PC-3 (cell line): ENCODE measurements around the gene UNC13D. TPM values are rescaled to one million over a fixed set of nuclear protein-coding genes. Genes with fewer than 3 reads are reported as not detected.

Experiments
- ATAC-seq: fragments of 200-7000 bp; cut with Tn5 transposase; 2 replicates; pipeline ENCODE4 v1.9.1; 2020; ENCODE audit warnings: mild to moderate bottlenecking, moderate library complexity
- BruUV-seq: library from RNA; stranded (reverse); fragments of 400-500 nt; replicated peaks from 2 replicates; lab custom pipeline; 2021; lab: Mats Ljungman, UMichigan
- CTCF ChIA-PET: fragments of 300-600 bp; sonication (Branson Sonifier 250); formaldehyde crosslinking; loops from one replicate; lab custom pipeline; 2022; ENCODE audit warnings: antibody characterized with exemption; lab: Charles Lee
- POLR2A ChIA-PET: fragments of 300-600 bp; sonication (Branson Sonifier 250); formaldehyde crosslinking; loops from one replicate; lab custom pipeline; 2022; ENCODE audit warnings: antibody characterized with exemption; ENCODE audit not compliant: unreplicated experiment; lab: Charles Lee
- DNase-seq: peaks from one replicate; pipeline ENCODE4 v3.0.0-alpha.2; 2015
- H2AFZ ChIP-seq: fragments of 300-600 bp; sonication (generic); 2 replicates; pipeline ENCODE4 v1.6.0; 2016; ENCODE audit warnings: antibody characterized with exemption, low read length
- H3F3A ChIP-seq: fragments of 300-600 bp; sonication (generic); one replicate; pipeline ENCODE4 v1.6.0; 2017; ENCODE audit warnings: antibody characterized with exemption, low read length, control low read depth, mild to moderate bottlenecking; ENCODE audit not compliant: unreplicated experiment
- H3K27ac ChIP-seq: fragments of 300-600 bp; sonication (generic); 2 replicates; pipeline ENCODE4 v1.5.1; 2016; ENCODE audit warnings: mild to moderate bottlenecking, low read length
- H3K27me3 ChIP-seq: fragments of 300-600 bp; sonication (generic); 2 replicates; pipeline ENCODE4 v1.6.1; 2016; ENCODE audit warnings: low read length, mixed read lengths
- H3K36me3 ChIP-seq: fragments of 300-600 bp; sonication (generic); 2 replicates; pipeline ENCODE4 v1.6.1; 2016; ENCODE audit warnings: low read depth, mixed run types, low read length, mixed read lengths
- H3K4me1 ChIP-seq: fragments of 300-600 bp; sonication (generic); 2 replicates; pipeline ENCODE4 v1.5.1; 2016; ENCODE audit warnings: low read length; ENCODE audit not compliant: insufficient read depth
- H3K4me2 ChIP-seq: fragments of 300-600 bp; sonication (generic); 2 replicates; pipeline ENCODE4 v1.6.0; 2016; ENCODE audit warnings: low read length
- H3K4me3 ChIP-seq: fragments of 300-600 bp; sonication (generic); 2 replicates; pipeline ENCODE4 v1.5.1; 2016; ENCODE audit warnings: mild to moderate bottlenecking, low read length, mixed read lengths
- H3K79me2 ChIP-seq: fragments of 300-600 bp; sonication (generic); 2 replicates; pipeline ENCODE4 v1.6.1; 2017; ENCODE audit warnings: low read length, mixed read lengths
- H3K9ac ChIP-seq: fragments of 300-600 bp; sonication (generic); 2 replicates; pipeline ENCODE4 v1.6.0; 2016; ENCODE audit warnings: mild to moderate bottlenecking, low read length
- H3K9me2 ChIP-seq: fragments of 300-600 bp; sonication (generic); replicated peaks from 2 replicates; pipeline ENCODE4 v1.6.1; 2016; ENCODE audit warnings: mixed run types, low read length, mixed read lengths
- H3K9me3 ChIP-seq: fragments of 300-600 bp; sonication (generic); 2 replicates; pipeline ENCODE4 v1.6.1; 2016; ENCODE audit warnings: low read length, mixed read lengths
- H4K20me1 ChIP-seq: fragments of 300-600 bp; sonication (generic); 2 replicates; pipeline ENCODE4 v1.6.1; 2016; ENCODE audit warnings: low read length, mixed read lengths
- EZH2 ChIP-seq: fragments of 300-600 bp; sonication (generic); IDR thresholded peaks from one replicate; pipeline ENCODE4 v1.6.1; 2017; ENCODE audit warnings: antibody characterized with exemption, mild to moderate bottlenecking, low read length; ENCODE audit not compliant: unreplicated experiment
- EZH2phosphoT487 ChIP-seq: fragments of 300-600 bp; sonication (generic); IDR thresholded peaks from 2 replicates; pipeline ENCODE4 v1.6.1; 2018; ENCODE audit warnings: mild to moderate bottlenecking, antibody characterized with exemption, low read length, borderline replicate concordance
- intact Hi-C: fragments of 100-400 bp; cut with micrococcal nuclease; formaldehyde crosslinking; loops from 2 replicates; pipeline ENCODE4 v1.9.0; 2023
- total RNA-seq: library from RNA; depleted of rRNA; stranded (reverse); fragments of >200 nt; gene quantifications from 2 replicates; pipeline ENCODE4 v1.2.3, GENCODE V29; 2014
- TF ChIP-seq, protein P1 (sequence below): fragments of 300-600 bp; sonication (generic); conservative IDR thresholded peaks from 2 replicates; pipeline ENCODE4 v1.5.1; 2017; ENCODE audit warnings: antibody characterized with exemption, low read depth, mild to moderate bottlenecking, low read length

UNC13D gene
- total RNA-seq, 1 experiment from 2014 or later = 43.9 TPM

GRCh38 chr17:75820094-75821080, 23.8 kb downstream of the UNC13D start:
- H3F3A ChIP-seq = no peaks in the 10 kb centered on the region
- H3K4me2 ChIP-seq = no peak overlapping the region
- no peaks in the 10 kb centered on the region for H3K27me3 ChIP-seq
- no peak overlapping the region for H3K27ac ChIP-seq
- no peaks in the 10 kb centered on the region for H3K79me2 ChIP-seq
- TF ChIP-seq EZH2 = no peak
- no peak for TF ChIP-seq EZH2phosphoT487
- TF ChIP-seq, protein P1, sequence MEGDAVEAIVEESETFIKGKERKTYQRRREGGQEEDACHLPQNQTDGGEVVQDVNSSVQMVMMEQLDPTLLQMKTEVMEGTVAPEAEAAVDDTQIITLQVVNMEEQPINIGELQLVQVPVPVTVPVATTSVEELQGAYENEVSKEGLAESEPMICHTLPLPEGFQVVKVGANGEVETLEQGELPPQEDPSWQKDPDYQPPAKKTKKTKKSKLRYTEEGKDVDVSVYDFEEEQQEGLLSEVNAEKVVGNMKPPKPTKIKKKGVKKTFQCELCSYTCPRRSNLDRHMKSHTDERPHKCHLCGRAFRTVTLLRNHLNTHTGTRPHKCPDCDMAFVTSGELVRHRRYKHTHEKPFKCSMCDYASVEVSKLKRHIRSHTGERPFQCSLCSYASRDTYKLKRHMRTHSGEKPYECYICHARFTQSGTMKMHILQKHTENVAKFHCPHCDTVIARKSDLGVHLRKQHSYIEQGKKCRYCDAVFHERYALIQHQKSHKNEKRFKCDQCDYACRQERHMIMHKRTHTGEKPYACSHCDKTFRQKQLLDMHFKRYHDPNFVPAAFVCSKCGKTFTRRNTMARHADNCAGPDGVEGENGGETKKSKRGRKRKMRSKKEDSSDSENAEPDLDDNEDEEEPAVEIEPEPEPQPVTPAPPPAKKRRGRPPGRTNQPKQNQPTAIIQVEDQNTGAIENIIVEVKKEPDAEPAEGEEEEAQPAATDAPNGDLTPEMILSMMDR = no peak
- H3K9me2 ChIP-seq = no peaks in the 10 kb centered on the region
- no peak overlapping the region for H3K4me3 ChIP-seq
- peaks cover 14% of the 10 kb centered on the region; the same call in 1 of the 2 replicates for H3K36me3 ChIP-seq
- no peaks in the 10 kb centered on the region for H3K9me3 ChIP-seq
- DNase-seq = no peak
- BruUV-seq = no TSS peak
- intact Hi-C loops = no loop called here
- H3K9ac ChIP-seq = no peak overlapping the region
- no peak overlapping the region for H2AFZ ChIP-seq
- ChIA-PET POLR2A (interaction anchor here (0.7 kb wide), 1 partner anchor 37 kb away, joined by 8 read pairs; no protein-coding TSS in a partner anchor), CTCF (interaction anchor here (0.6 kb wide), 1 partner anchor 35 kb away, joined by 3 read pairs; the partner anchor contains the start of gene WBP2)
- peaks cover 2% of the 10 kb centered on the region for H3K4me1 ChIP-seq
- ATAC-seq = no peak
- no peaks in the 10 kb centered on the region for H4K20me1 ChIP-seq

GRCh38 chr17:75819678-75820077, 24.5 kb downstream of the UNC13D start:
- Histone ChIP-seq H3K9me2 (no peaks in the 10 kb centered on the region), H3F3A (no peaks in the 10 kb centered on the region), H3K27me3 (no peaks in the 10 kb centered on the region), H3K36me3 (peaks cover 14% of the 10 kb centered on the region; the same call in 1 of the 2 replicates), H3K4me1 (peaks cover 9% of the 10 kb centered on the region), H3K4me3 (no peak overlapping the region), H3K9me3 (no peaks in the 10 kb centered on the region), H3K79me2 (no peaks in the 10 kb centered on the region), H3K27ac (no peak overlapping the region), H3K9ac (no peak overlapping the region), H3K4me2 (no peak overlapping the region), H2AFZ (no peak overlapping the region), H4K20me1 (no peaks in the 10 kb centered on the region)
- no TSS peak for BruUV-seq
- TF ChIP-seq EZH2phosphoT487 (no peak), EZH2 (no peak)
- TF ChIP-seq, protein P1 = no peak
- ChIA-PET CTCF (no interaction called here), POLR2A (no interaction called here)
- intact Hi-C loops = no loop called here
- ATAC-seq (no peak), DNase-seq (no peak)
